ENCODE results near the gene CHST1. TPM values are rescaled to one million over a fixed set of nuclear protein-coding genes. Genes with fewer than 3 reads are reported as not detected.

The CHST1 gene
- total and polyA plus RNA-seq, 2 donors (not counting 3 experiments of a cell fraction or from before 2014, with no cell fraction given) = 12.6 to 40.5 TPM

- dilution Hi-C loops (cut with MboI; ENCODE audit: extremely low pct_ligation_motif_present, low sequenced_read_pairs) (no loop called here), intact Hi-C loops (cut with micrococcal nuclease) (no loop called here)
- Histone ChIP-seq H3K4me1 (ENCODE audit: control insufficient read depth, extremely low read depth, insufficient read depth, low read length) (no peaks in the 10 kb centered on the region), H4K20me1 (replicated peaks; ENCODE audit: control insufficient read depth, extremely low read depth, insufficient read depth, low read length) (no peaks in the 10 kb centered on the region), H3K4me3 (replicated peaks in 1 of 3; ENCODE audit: insufficient read depth in 1 of 3, low read depth in 1 of 3, low read length in 3 of 3) (no peak overlapping the region), H3K27me3 (ENCODE audit: control insufficient read depth in 2 of 2, insufficient read depth in 2 of 2, low read length in 2 of 2) (no peaks in the 10 kb centered on the region), H3K9ac (replicated peaks; ENCODE audit: extremely low read depth, insufficient read depth, low read length) (no peak overlapping the region), H3K9me3 (replicated peaks; ENCODE audit: control insufficient read depth, insufficient read depth, low read length) (no peaks in the 10 kb centered on the region), H3K27ac (ENCODE audit: insufficient read depth, low read depth, low read length) (no peak overlapping the region), H3K79me2 (ENCODE audit: control insufficient read depth, insufficient read depth, low read length) (no peaks in the 10 kb centered on the region), H3K36me3 (ENCODE audit: control insufficient read depth in 2 of 2, extremely low read depth in 1 of 2, insufficient read depth in 2 of 2, low read length in 2 of 2) (no peaks in the 10 kb centered on the region), H3K4me2 (ENCODE audit: insufficient read depth, low read length) (no peak overlapping the region), H3K9me1 (replicated peaks; ENCODE audit: control insufficient read depth, extremely low read depth, insufficient read depth, low read length) (no peaks in the 10 kb centered on the region), H2AFZ (ENCODE audit: low read depth, low read length) (no peak overlapping the region)
- BruUV-seq (replicated peaks) = no TSS peak
- no peak for DNase-seq (ENCODE audit: low read depth, low spot score)
- no peak for FAIRE-seq
- ChIA-PET POLR2A (no interaction called here), CTCF (no interaction called here)
- TF ChIP-seq POLR2A (IDR thresholded peaks at IDR 0.05; ENCODE audit: low read depth, low read length) (no peak), MAX (IDR thresholded peaks at IDR 0.05; ENCODE audit: insufficient read depth, insufficient read length) (no peak), MYC (IDR thresholded peaks at IDR 0.05; ENCODE audit: low read depth, low read length) (no peak), EZH2 (IDR thresholded peaks at IDR 0.05; ENCODE audit: borderline replicate concordance, low read depth, low read length, severe bottlenecking) (no peak), FOS (IDR thresholded peaks at IDR 0.05; ENCODE audit: borderline replicate concordance, insufficient read depth, low read length) (no peak), POLR2AphosphoS5 (IDR thresholded peaks at IDR 0.05; ENCODE audit: insufficient read depth, low read depth, low read length) (no peak), GATA2 (IDR thresholded peaks at IDR 0.05; ENCODE audit: insufficient read depth, insufficient read length, low read depth, low read length) (no peak), CTCF (IDR thresholded peaks at IDR 0.05; ENCODE audit: extremely low read depth in 1 of 2, insufficient read depth in 1 of 2, low read depth in 1 of 2, low read length in 2 of 2) (no peak), JUN (IDR thresholded peaks at IDR 0.05; ENCODE audit: borderline replicate concordance, insufficient read depth, insufficient read length, low read depth) (no peak)
Observed at GRCh38 chr11:45674481-45675190, 9.2 kb upstream of the CHST1 start.

All from endothelial cell of umbilical vein (primary cell).